Measurements from ENCODE around the gene ZFPL1. TPM values are rescaled to one million over a fixed set of nuclear protein-coding genes. Genes with fewer than 3 reads are reported as not detected.

The ZFPL1 gene
- total and polyA plus RNA-seq, 10 of the 15 experiments (the other 5 are each of a cell fraction or from before 2014, with no cell fraction given): 2.2 to 37.8 (median 27.0) TPM

GRCh38 chr11:65083834-65084597, at the start of gene ZFPL1, which contains the start of gene CDCA5 (continued):
- TF ChIP-seq ZBED1 (IDR thresholded peaks at IDR 0.05; ENCODE audit: borderline replicate concordance): no peak
- no peak for TF ChIP-seq SMC3 (IDR thresholded peaks at IDR 0.05; ENCODE audit: borderline replicate concordance, low read length)
- no peak for TF ChIP-seq TCF3 (IDR thresholded peaks at IDR 0.05; ENCODE audit: borderline replicate concordance, insufficient read depth, low read depth, low read length)
- TF ChIP-seq ATF7 (IDR thresholded peaks at IDR 0.05; ENCODE audit: low read depth): peak; percentile 84
- TF ChIP-seq SKIL (IDR thresholded peaks at IDR 0.05; ENCODE audit: low read depth, poor library complexity, severe bottlenecking): no peak
- peak; percentile 54 for TF ChIP-seq KLF5 (IDR thresholded peaks at IDR 0.05; ENCODE audit: partially characterized antibody)
- TF ChIP-seq HDAC6 (IDR thresholded peaks at IDR 0.05; ENCODE audit: unreplicated experiment): no peak
- TF ChIP-seq KAT2A (conservative IDR thresholded peaks at IDR 0.05; ENCODE audit: control insufficient read depth, low read depth, low read length): no peak
- peak; percentile 92 for TF ChIP-seq RUNX3 (IDR thresholded peaks at IDR 0.05; ENCODE audit: low read length)
- peak; percentile 65 for TF ChIP-seq NR2F1 (conservative IDR thresholded peaks at IDR 0.05)
- peak; percentile 38; the same call in 2 of the 3 replicates for TF ChIP-seq POU2F2 (IDR thresholded peaks at IDR 0.05; ENCODE audit: borderline replicate concordance, low read depth, low read length)
- TF ChIP-seq IRF4 (IDR thresholded peaks at IDR 0.05; ENCODE audit: low read depth, low read length): peak; percentile 43; the same call in 1 of the 2 replicates
- peak; percentile 34; the same call in 1 of the 2 replicates for TF ChIP-seq PAX5 (IDR thresholded peaks at IDR 0.05; ENCODE audit: borderline replicate concordance, low read depth, low read length)

All from GM12878 (cell line).